ENCODE results near the gene LDLR. TPM values are rescaled to one million over a fixed set of nuclear protein-coding genes. Genes with fewer than 3 reads are reported as not detected.

LDLR gene
- polyA plus RNA-seq, 2 of the 4 experiments (the other 2 are of a cell fraction): 29.2 to 55.8 TPM

GRCh38 chr19:11054628-11055027, 34.6 kb upstream of the LDLR start:
- FAIRE-seq (no peak), DNase-seq (ENCODE audit: low read depth in 1 of 2, low spot score in 1 of 2) (no peak), ATAC-seq (no peak)
- Histone ChIP-seq H3K9me3 (no peaks in the 10 kb centered on the region), H3K4me3 (no peak overlapping the region), H3K4me2 (no peak overlapping the region), H3K4me1 (peaks cover 14% of the 10 kb centered on the region; the same call in 2 of the 3 replicates), H3K27ac (no peak overlapping the region)
- ChIA-PET POLR2A (no interaction called here), CTCF (interaction anchor here (3.8 kb wide), 1 partner anchor 19 kb away, joined by 14 read pairs; no protein-coding TSS in a partner anchor)
- TF ChIP-seq JUN (IDR thresholded peaks at IDR 0.05) (no peak), EHF (CRISPR knock-in tag; IDR thresholded peaks at IDR 0.05) (no peak), RCOR1 (IDR thresholded peaks at IDR 0.05; ENCODE audit: low read depth, low read length) (no peak), ESRRA (IDR thresholded peaks at IDR 0.05; ENCODE audit: borderline replicate concordance, low read length) (no peak), ATOH8 (CRISPR knock-in tag; IDR thresholded peaks at IDR 0.05; ENCODE audit: low read depth) (no peak), JUNB (IDR thresholded peaks at IDR 0.05) (no peak), HOXA7 (CRISPR knock-in tag; IDR thresholded peaks at IDR 0.05) (no peak), ELK1 (IDR thresholded peaks at IDR 0.05; ENCODE audit: low read depth, low read length) (no peak), FOSL2 (IDR thresholded peaks at IDR 0.05) (no peak), FOSL2 (CRISPR knock-in tag; IDR thresholded peaks at IDR 0.05) (no peak), RFX5 (IDR thresholded peaks at IDR 0.05) (no peak), NFE2L2 (conservative IDR thresholded peaks at IDR 0.05; ENCODE audit: low read length) (no peak), RNF2 (IDR thresholded peaks at IDR 0.05; ENCODE audit: borderline replicate concordance, low read depth) (no peak)
- TF ChIP-seq, protein P1, sequence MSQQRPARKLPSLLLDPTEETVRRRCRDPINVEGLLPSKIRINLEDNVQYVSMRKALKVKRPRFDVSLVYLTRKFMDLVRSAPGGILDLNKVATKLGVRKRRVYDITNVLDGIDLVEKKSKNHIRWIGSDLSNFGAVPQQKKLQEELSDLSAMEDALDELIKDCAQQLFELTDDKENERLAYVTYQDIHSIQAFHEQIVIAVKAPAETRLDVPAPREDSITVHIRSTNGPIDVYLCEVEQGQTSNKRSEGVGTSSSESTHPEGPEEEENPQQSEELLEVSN (IDR thresholded peaks at IDR 0.05; ENCODE audit: borderline replicate concordance, low read depth): no peak
- TF ChIP-seq, protein P2, sequence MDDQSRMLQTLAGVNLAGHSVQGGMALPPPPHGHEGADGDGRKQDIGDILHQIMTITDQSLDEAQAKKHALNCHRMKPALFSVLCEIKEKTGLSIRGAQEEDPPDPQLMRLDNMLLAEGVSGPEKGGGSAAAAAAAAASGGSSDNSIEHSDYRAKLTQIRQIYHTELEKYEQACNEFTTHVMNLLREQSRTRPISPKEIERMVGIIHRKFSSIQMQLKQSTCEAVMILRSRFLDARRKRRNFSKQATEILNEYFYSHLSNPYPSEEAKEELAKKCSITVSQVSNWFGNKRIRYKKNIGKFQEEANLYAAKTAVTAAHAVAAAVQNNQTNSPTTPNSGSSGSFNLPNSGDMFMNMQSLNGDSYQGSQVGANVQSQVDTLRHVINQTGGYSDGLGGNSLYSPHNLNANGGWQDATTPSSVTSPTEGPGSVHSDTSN (IDR thresholded peaks at IDR 0.05): no peak
- WGBS (ENCODE audit: missing lambda C conversion rate): 89% methylated on average over 8 of the region's 8 CpGs

DNA sequence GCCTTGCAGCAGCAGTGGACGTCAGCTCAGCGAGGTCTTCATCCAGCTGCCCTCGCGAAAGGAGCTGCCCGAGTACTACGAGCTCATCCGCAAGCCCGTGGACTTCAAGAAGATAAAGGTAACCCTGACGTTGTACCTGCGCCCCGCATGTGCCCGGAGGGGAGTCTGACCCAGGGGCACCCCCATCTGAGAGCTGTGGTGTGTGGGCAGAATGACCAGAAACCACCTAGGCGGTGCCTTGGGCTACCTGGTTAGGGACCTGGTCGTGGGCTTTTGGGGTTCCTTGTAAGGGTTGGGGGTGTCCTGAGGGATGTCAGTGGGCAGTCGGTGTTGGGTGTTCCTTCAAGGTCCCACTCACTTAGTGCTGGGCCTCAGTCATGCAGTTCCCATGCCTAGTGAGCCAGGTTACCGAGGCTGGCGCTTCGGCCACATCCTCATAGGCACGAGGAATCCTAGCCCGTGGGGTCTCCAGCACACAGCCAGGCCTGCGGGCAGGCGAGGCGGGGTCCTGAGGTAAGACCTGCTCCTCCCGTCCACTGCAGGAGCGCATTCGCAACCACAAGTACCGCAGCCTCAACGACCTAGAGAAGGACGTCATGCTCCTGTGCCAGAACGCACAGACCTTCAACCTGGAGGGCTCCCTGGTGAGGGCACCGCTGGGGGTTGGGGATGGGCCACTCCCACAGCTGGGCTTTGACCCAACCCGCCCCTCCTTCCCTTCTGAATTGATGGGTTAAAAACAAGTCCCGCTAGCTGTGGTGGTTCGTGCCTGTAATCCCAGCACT, 30.8 kb upstream of the LDLR start:
- H3K4me2 ChIP-seq: no peak overlapping the region
- no peak overlapping the region for H3K4me3 ChIP-seq
- H3K4me1 ChIP-seq: peaks cover 2% of the 10 kb centered on the region; the same call in 1 of the 3 replicates
- no peaks in the 10 kb centered on the region for H3K9me3 ChIP-seq
- DNase-seq (ENCODE audit: low read depth in 1 of 2, low spot score in 1 of 2) (no peak), ATAC-seq (no peak), FAIRE-seq (no peak)
- ChIA-PET POLR2A (no interaction called here), CTCF (interaction anchor here (1.7 kb wide), 1 partner anchor 23 kb away, joined by 6 read pairs; no protein-coding TSS in a partner anchor)
- WGBS (ENCODE audit: missing lambda C conversion rate): 94% methylated on average over 19 of the region's 34 CpGs
- TF ChIP-seq, protein P2 (IDR thresholded peaks at IDR 0.05): no peak
- no peak for TF ChIP-seq CBX8 (IDR thresholded peaks at IDR 0.05)
- TF ChIP-seq BCL3 (IDR thresholded peaks at IDR 0.05): no peak
- no peak overlapping the region for H3K27ac ChIP-seq
